ENCODE results near the gene NOTCH1.

The NOTCH1 gene

GRCh38 chr9:136516191-136516654 is 29.6 kb downstream of the NOTCH1 start:
- Histone ChIP-seq H3K36me3 (peaks cover 74% of the 10 kb centered on the region), H3K27ac (no peak overlapping the region), H3K4me3 (ENCODE audit: low read depth, low read length) (no peak overlapping the region), H3K27me3 (ENCODE audit: insufficient read depth, low read depth, severe bottlenecking) (no peaks in the 10 kb centered on the region), H3K9me3 (ENCODE audit: severe bottlenecking) (no peaks in the 10 kb centered on the region)
- DNase-seq: no peak
- TF ChIP-seq CTCF (IDR thresholded peaks at IDR 0.05; ENCODE audit: low read depth, low read length): no peak

- H3K27ac ChIP-seq: no peak overlapping the region
Measured at GRCh38 chr9:136515276-136515675, 30.6 kb downstream of the NOTCH1 start.

GRCh38 chr9:136514022-136514714 is 31.7 kb downstream of the NOTCH1 start:
- no peak for TF ChIP-seq CTCF (IDR thresholded peaks at IDR 0.05; ENCODE audit: low read depth, low read length)
- Histone ChIP-seq H3K36me3 (peaks cover 90% of the 10 kb centered on the region), H3K27ac (no peak overlapping the region), H3K9me3 (ENCODE audit: severe bottlenecking) (no peaks in the 10 kb centered on the region), H3K27me3 (ENCODE audit: insufficient read depth, low read depth, severe bottlenecking) (no peaks in the 10 kb centered on the region), H3K4me3 (ENCODE audit: low read depth, low read length) (no peak overlapping the region)
- no peak for DNase-seq

More at GRCh38 chr9:136515276-136515675, 30.6 kb downstream of the NOTCH1 start:
- TF ChIP-seq CTCF (IDR thresholded peaks at IDR 0.05; ENCODE audit: low read depth, low read length): no peak
- Histone ChIP-seq H3K36me3 (peaks cover 83% of the 10 kb centered on the region), H3K27me3 (ENCODE audit: insufficient read depth, low read depth, severe bottlenecking) (no peaks in the 10 kb centered on the region), H3K4me3 (ENCODE audit: low read depth, low read length) (no peak overlapping the region), H3K9me3 (ENCODE audit: severe bottlenecking) (no peaks in the 10 kb centered on the region)
- DNase-seq: no peak

- Histone ChIP-seq H3K27me3 (ENCODE audit: insufficient read depth, low read depth, severe bottlenecking) (no peaks in the 10 kb centered on the region), H3K9me3 (ENCODE audit: severe bottlenecking) (no peaks in the 10 kb centered on the region), H3K36me3 (peaks cover 89% of the 10 kb centered on the region), H3K4me3 (ENCODE audit: low read depth, low read length) (no peak overlapping the region), H3K27ac (no peak overlapping the region)
- TF ChIP-seq CTCF (IDR thresholded peaks at IDR 0.05; ENCODE audit: low read depth, low read length): no peak
- DNase-seq: no peak
Measured at GRCh38 chr9:136513191-136513590, 32.7 kb downstream of the NOTCH1 start.

GRCh38 chr9:136512651-136513071 is 33.2 kb downstream of the NOTCH1 start:
- no peak for TF ChIP-seq CTCF (IDR thresholded peaks at IDR 0.05; ENCODE audit: low read depth, low read length)
- no peak for DNase-seq
- Histone ChIP-seq H3K4me3 (ENCODE audit: low read depth, low read length) (no peak overlapping the region), H3K9me3 (ENCODE audit: severe bottlenecking) (no peaks in the 10 kb centered on the region), H3K27me3 (ENCODE audit: insufficient read depth, low read depth, severe bottlenecking) (no peaks in the 10 kb centered on the region), H3K27ac (no peak overlapping the region), H3K36me3 (peaks cover 89% of the 10 kb centered on the region)
